Skeletal muscle satellite cell (primary cell): ENCODE results near the gene GRAMD2B.
"Not testable (repeated sequence)": the region's sequence is repeated elsewhere in the genome, so short reads cannot be mapped to it uniquely, and the experiment has no call there.

ENCODE experiments used
- H3K27me3 ChIP-seq: 2 replicates; pipeline ENCODE4 v1.7.0; 2013; ENCODE audit warnings: low read length; ENCODE audit not compliant: control insufficient read depth, insufficient read depth
- H3K36me3 ChIP-seq: 2 replicates; pipeline ENCODE4 v1.7.0; 2013; ENCODE audit warnings: mild to moderate bottlenecking, control low read depth, low read length; ENCODE audit not compliant: insufficient read depth
- H3K4me1 ChIP-seq: 2 replicates; pipeline ENCODE4 v1.7.0; 2013; ENCODE audit warnings: low read length; ENCODE audit not compliant: control insufficient read depth, insufficient read depth
- H3K4me2 ChIP-seq: 2 replicates; pipeline ENCODE4 v1.7.0; 2013; ENCODE audit warnings: mild to moderate bottlenecking, low read length
- H3K4me3 ChIP-seq: 2 replicates; pipeline ENCODE4 v1.7.0; 2013; ENCODE audit warnings: low read length
- H3K9ac ChIP-seq: 2 replicates; pipeline ENCODE4 v1.7.0; 2013; ENCODE audit warnings: mild to moderate bottlenecking, low read depth, low read length, moderate library complexity
- H3K9me3 ChIP-seq: replicated peaks from 2 replicates; pipeline ENCODE4 v1.7.0; 2013; ENCODE audit warnings: mild to moderate bottlenecking, control low read depth, low read length

The GRAMD2B gene

GRCh38 chr5:126438868-126439267 lies 15.7 kb downstream of the GRAMD2B start:
- peaks cover 6% of the 10 kb centered on the region for H3K4me1 ChIP-seq
- no peaks in the 10 kb centered on the region for H3K9me3 ChIP-seq
- H3K4me2 ChIP-seq: no peak overlapping the region
- H3K27me3 ChIP-seq: no peaks in the 10 kb centered on the region
- peaks cover 34% of the 10 kb centered on the region for H3K36me3 ChIP-seq
- no peak overlapping the region for H3K9ac ChIP-seq
- H3K4me3 ChIP-seq: no peak overlapping the region

DNA sequence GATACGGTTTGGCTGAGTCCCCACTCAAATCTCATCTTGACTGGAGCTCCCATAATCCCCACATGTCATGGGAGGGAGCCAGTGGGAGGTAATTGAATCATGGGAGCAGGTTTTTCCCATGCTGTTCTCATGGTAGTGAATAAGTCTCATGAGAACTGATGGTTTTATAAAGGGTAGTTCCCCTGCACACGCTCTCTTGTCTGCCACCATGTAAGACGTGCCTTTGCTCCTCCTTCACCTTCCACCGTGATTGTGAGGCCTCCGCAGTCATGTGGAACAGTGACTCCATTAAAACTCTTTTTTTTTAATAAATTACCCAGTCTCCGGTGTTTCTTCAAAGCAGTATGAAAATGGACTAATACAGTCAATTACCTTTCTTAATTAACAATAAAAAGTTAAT lies 16.5 kb downstream of the GRAMD2B start:
- not testable (repeated sequence) for H3K9ac ChIP-seq, H3K27me3 ChIP-seq, H3K4me2 ChIP-seq, H3K9me3 ChIP-seq, H3K4me3 ChIP-seq, H3K4me1 ChIP-seq
- H3K36me3 ChIP-seq: peaks cover 37% of the 10 kb centered on the region

DNA sequence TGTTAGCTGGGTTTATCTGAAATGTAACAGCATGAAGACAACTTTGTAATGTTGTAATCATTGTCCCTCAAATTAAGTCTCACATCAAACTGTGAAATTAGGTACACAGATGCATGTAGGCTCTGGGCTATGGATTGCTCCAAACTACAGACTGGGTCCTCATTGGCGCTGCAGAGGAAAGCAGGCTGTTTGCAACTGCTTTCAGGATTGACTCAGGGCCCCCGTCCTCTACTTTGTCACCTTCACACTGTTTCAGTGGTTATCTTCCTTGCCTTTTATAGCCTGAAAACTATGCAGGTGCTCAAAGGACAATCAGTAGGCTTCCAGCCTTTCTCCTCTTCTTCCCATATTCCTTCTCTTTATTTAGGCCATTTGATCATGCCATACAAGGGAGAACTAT lies 18.0 kb downstream of the GRAMD2B start:
- Histone ChIP-seq H3K27me3 (no peaks in the 10 kb centered on the region), H3K4me1 (peaks cover 21% of the 10 kb centered on the region), H3K4me2 (no peak overlapping the region), H3K9me3 (no peaks in the 10 kb centered on the region), H3K4me3 (no peak overlapping the region), H3K9ac (no peak overlapping the region), H3K36me3 (peaks cover 37% of the 10 kb centered on the region)

DNA sequence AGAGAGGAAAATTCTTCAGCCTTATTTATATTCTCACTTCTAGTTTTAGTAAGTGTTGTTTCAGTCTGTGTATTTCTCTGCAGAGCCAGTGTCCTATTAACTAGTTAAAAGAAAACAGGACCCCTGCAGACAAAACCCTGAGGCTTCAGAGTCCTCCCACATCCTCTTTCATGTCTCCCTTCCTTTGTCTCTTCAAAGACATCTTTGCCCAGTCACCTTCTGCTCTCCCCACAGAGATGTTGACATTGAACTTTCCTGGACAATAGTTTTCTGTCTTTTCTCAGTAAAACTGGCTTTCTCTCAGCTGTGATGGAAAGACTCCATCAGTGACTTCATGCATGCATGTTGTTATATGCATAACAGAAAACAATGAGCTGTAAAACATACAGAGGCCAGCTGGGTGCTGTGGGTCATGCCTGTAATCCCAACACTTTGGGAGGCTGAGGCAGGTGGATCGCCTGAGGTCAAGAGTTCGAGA lies 20.2 kb downstream of the GRAMD2B start:
- Histone ChIP-seq H3K9ac (no peak overlapping the region), H3K9me3 (no peaks in the 10 kb centered on the region), H3K27me3 (no peaks in the 10 kb centered on the region), H3K4me1 (peaks cover 35% of the 10 kb centered on the region), H3K4me2 (no peak overlapping the region), H3K4me3 (no peak overlapping the region), H3K36me3 (peaks cover 16% of the 10 kb centered on the region)

- peaks cover 10% of the 10 kb centered on the region for H3K36me3 ChIP-seq
- peaks cover 36% of the 10 kb centered on the region for H3K4me1 ChIP-seq
- H3K9me3 ChIP-seq: no peaks in the 10 kb centered on the region
- no peak overlapping the region for H3K4me3 ChIP-seq
- H3K27me3 ChIP-seq: no peaks in the 10 kb centered on the region
- H3K4me2 ChIP-seq: no peak overlapping the region
- H3K9ac ChIP-seq: no peak overlapping the region
Measured at GRCh38 chr5:126444137-126444536, 20.9 kb downstream of the GRAMD2B start.

GRCh38 chr5:126445502-126446174 lies 22.4 kb downstream of the GRAMD2B start:
- peak overlapping the region; percentile 33 for H3K4me2 ChIP-seq
- H3K27me3 ChIP-seq: no peaks in the 10 kb centered on the region
- peak overlapping the region; percentile 17 for H3K4me3 ChIP-seq
- peaks cover 10% of the 10 kb centered on the region for H3K36me3 ChIP-seq
- H3K4me1 ChIP-seq: peaks cover 51% of the 10 kb centered on the region
- H3K9ac ChIP-seq: peak overlapping the region; percentile 73
- H3K9me3 ChIP-seq: no peaks in the 10 kb centered on the region

- no peaks in the 10 kb centered on the region for H3K27me3 ChIP-seq
- H3K4me2 ChIP-seq: peak overlapping the region; percentile 72
- H3K4me1 ChIP-seq: peaks cover 53% of the 10 kb centered on the region
- H3K36me3 ChIP-seq: peaks cover 13% of the 10 kb centered on the region
- no peaks in the 10 kb centered on the region for H3K9me3 ChIP-seq
- H3K9ac ChIP-seq: peak overlapping the region; percentile 73
- peak overlapping the region; percentile 46 for H3K4me3 ChIP-seq
Measured at GRCh38 chr5:126446498-126447224, 23.5 kb downstream of the GRAMD2B start.

DNA sequence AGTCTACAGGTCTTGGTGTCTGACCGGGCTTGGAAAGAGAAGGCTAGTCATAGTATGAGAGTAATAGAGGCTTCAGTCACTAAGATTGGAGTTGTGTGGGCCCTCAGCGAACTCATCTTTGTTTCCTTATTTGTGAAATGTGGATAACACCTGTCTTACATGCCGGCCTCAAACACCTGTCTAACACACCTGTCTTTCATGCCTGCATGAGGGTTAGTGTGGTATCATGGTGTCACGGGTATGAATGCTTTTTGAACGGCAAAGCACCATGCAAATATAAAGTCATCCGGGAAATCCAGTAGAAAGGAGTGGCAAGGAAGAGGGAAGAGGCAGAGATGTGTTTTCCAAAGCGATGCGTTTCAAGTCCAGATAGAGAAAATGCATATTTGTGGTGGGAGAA lies 25.5 kb downstream of the GRAMD2B start:
- peaks cover 21% of the 10 kb centered on the region for H3K36me3 ChIP-seq
- peak overlapping the region; percentile 79 for H3K9ac ChIP-seq
- H3K9me3 ChIP-seq: no peaks in the 10 kb centered on the region
- H3K4me2 ChIP-seq: no peak overlapping the region
- no peak overlapping the region for H3K4me3 ChIP-seq
- H3K4me1 ChIP-seq: peaks cover 53% of the 10 kb centered on the region
- H3K27me3 ChIP-seq: no peaks in the 10 kb centered on the region

DNA sequence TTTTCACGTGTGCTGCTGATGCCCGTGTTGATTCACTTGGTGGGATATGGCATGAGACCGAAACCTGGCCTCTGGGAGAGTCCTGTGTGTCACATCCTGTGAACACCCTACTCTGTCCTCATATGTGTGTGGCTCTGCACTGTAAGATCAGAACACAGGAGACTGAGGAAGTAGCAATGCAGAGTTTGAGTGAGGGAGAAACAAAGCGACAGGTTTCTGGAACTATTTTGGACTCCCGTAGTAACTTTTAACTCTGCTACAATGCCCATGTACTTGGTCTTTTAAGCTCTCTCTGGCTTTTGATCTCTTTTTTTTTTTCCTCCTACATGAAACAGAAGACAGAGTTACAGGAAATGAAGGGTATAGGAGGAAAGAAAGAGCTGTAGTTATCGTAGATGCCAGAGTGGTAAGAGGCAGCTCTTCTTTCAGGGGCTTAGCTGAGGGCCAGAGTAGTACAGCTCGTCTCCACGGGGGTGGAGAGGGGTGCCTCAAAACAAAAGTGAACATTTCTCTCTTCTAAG lies 26.6 kb downstream of the GRAMD2B start:
- Histone ChIP-seq H3K9ac (peak overlapping the region; percentile 79), H3K4me2 (peak overlapping the region; percentile 73), H3K4me3 (peak overlapping the region; percentile 40), H3K9me3 (no peaks in the 10 kb centered on the region), H3K36me3 (peaks cover 25% of the 10 kb centered on the region), H3K4me1 (peaks cover 57% of the 10 kb centered on the region), H3K27me3 (no peaks in the 10 kb centered on the region)

DNA sequence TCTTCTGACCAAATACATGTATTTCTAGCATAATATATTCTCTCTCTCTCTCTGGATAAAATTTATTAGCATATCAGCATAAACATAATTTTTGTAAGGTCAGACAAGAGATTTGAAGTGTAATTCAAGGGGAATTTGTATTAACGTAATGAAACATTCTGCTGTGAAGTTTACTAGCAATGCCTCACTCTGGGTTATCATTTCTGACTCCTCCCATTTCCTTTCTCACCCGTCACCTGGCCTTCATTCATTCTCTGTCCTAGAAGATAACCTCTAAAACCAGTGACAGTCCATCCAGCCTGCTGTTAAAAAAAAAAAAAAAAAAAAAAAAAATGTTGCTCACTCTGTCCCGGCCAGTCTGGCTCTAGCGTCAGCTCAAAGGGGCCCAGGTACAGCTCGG lies 27.1 kb downstream of the GRAMD2B start:
- H3K9me3 ChIP-seq: no peaks in the 10 kb centered on the region
- H3K27me3 ChIP-seq: no peaks in the 10 kb centered on the region
- H3K4me2 ChIP-seq: peak overlapping the region; percentile 73
- peak overlapping the region; percentile 40 for H3K4me3 ChIP-seq
- peaks cover 24% of the 10 kb centered on the region for H3K36me3 ChIP-seq
- peaks cover 57% of the 10 kb centered on the region for H3K4me1 ChIP-seq
- H3K9ac ChIP-seq: peak overlapping the region; percentile 79

DNA sequence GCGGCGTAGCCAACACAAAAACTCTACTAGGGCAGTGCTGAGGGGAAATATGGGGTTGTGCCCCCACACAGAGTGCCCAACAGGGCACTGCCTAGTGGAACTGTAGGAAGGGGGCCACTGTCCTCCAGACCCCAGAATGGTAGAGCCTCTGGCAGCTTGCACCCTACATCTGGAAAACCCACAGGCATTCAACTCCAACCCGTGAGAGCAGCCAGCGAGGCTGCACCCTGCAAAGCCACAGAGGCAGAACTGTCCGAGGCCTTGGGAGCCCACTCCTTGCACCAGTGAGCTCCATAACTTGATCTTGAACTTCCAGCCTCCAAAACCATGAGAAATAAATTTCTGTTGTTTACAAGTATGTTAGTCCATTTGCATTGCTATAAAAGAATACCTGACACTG lies 27.7 kb downstream of the GRAMD2B start:
- Histone ChIP-seq H3K4me2 (no peak overlapping the region), H3K27me3 (no peaks in the 10 kb centered on the region), H3K4me3 (no peak overlapping the region), H3K4me1 (peaks cover 58% of the 10 kb centered on the region), H3K9ac (no peak overlapping the region), H3K36me3 (peaks cover 24% of the 10 kb centered on the region), H3K9me3 (no peaks in the 10 kb centered on the region)
